ENCODE results near the gene PRRG2. TPM values are rescaled to one million over a fixed set of nuclear protein-coding genes. Genes with fewer than 3 reads are reported as not detected.
A peak's percentile ranks its signal among the peaks of the same experiment; 100 is the strongest.

The PRRG2 gene
- total and polyA plus RNA-seq, 9 of the 15 experiments (the other 6 are each of a cell fraction or from before 2014, with no cell fraction given): 0.06 to 1.1 (median 0.33) TPM

GRCh38 chr19:49590071-49590970 is 9.2 kb downstream of the PRRG2 start (continued):
- TF ChIP-seq GATA2 (CRISPR knock-in tag; IDR thresholded peaks at IDR 0.05) (no peak), PPARD (CRISPR knock-in tag; IDR thresholded peaks at IDR 0.05) (no peak), TCF7 (IDR thresholded peaks at IDR 0.05; ENCODE audit: borderline replicate concordance) (0 out of 2 replicates have a peak, but pooled peaks have one; percentile 17), POLR3A (IDR thresholded peaks at IDR 0.05; ENCODE audit: borderline replicate concordance, extremely low read depth, insufficient read depth, insufficient read length) (no peak), ZFP36 (IDR thresholded peaks at IDR 0.05; ENCODE audit: low read depth, low read length, partially characterized antibody) (no peak), THRB (CRISPR knock-in tag; conservative IDR thresholded peaks at IDR 0.05) (no peak), PCBP1 (IDR thresholded peaks at IDR 0.05; ENCODE audit: low read depth, low read length, poor library complexity, severe bottlenecking) (no peak), PHB (CRISPR knock-in tag; IDR thresholded peaks at IDR 0.05) (no peak), ZBTB1 (CRISPR knock-in tag; IDR thresholded peaks at IDR 0.05; ENCODE audit: borderline replicate concordance, low read depth) (no peak), MLX (CRISPR knock-in tag; conservative IDR thresholded peaks at IDR 0.05) (no peak), XRCC4 (IDR thresholded peaks at IDR 0.05; ENCODE audit: extremely low read depth, insufficient read depth, insufficient read length) (no peak), ZNF778 (CRISPR knock-in tag; IDR thresholded peaks at IDR 0.05) (no peak), NFIX (CRISPR knock-in tag; IDR thresholded peaks at IDR 0.05; ENCODE audit: low read depth) (no peak), ZC3H4 (CRISPR knock-in tag; IDR thresholded peaks at IDR 0.05; ENCODE audit: borderline replicate concordance) (no peak), PHF20 (IDR thresholded peaks at IDR 0.05; ENCODE audit: partially characterized antibody) (peak; percentile 33), MAZ (CRISPR knock-in tag; conservative IDR thresholded peaks at IDR 0.05 in 1 of 2, IDR thresholded peaks at IDR 0.05 in 1 of 2) (peak; percentile 42 to 60), PML (IDR thresholded peaks at IDR 0.05; ENCODE audit: low read length) (peak; percentile 71), ZNF253 (CRISPR knock-in tag; conservative IDR thresholded peaks at IDR 0.05) (no peak), BRCA1 (IDR thresholded peaks at IDR 0.05) (no peak), BRCA1 (CRISPR knock-in tag; IDR thresholded peaks at IDR 0.05) (0 out of 2 replicates have a peak, but pooled peaks have one; percentile 25)
- TF ChIP-seq, protein P1, sequence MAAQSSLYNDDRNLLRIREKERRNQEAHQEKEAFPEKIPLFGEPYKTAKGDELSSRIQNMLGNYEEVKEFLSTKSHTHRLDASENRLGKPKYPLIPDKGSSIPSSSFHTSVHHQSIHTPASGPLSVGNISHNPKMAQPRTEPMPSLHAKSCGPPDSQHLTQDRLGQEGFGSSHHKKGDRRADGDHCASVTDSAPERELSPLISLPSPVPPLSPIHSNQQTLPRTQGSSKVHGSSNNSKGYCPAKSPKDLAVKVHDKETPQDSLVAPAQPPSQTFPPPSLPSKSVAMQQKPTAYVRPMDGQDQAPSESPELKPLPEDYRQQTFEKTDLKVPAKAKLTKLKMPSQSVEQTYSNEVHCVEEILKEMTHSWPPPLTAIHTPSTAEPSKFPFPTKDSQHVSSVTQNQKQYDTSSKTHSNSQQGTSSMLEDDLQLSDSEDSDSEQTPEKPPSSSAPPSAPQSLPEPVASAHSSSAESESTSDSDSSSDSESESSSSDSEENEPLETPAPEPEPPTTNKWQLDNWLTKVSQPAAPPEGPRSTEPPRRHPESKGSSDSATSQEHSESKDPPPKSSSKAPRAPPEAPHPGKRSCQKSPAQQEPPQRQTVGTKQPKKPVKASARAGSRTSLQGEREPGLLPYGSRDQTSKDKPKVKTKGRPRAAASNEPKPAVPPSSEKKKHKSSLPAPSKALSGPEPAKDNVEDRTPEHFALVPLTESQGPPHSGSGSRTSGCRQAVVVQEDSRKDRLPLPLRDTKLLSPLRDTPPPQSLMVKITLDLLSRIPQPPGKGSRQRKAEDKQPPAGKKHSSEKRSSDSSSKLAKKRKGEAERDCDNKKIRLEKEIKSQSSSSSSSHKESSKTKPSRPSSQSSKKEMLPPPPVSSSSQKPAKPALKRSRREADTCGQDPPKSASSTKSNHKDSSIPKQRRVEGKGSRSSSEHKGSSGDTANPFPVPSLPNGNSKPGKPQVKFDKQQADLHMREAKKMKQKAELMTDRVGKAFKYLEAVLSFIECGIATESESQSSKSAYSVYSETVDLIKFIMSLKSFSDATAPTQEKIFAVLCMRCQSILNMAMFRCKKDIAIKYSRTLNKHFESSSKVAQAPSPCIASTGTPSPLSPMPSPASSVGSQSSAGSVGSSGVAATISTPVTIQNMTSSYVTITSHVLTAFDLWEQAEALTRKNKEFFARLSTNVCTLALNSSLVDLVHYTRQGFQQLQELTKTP (IDR thresholded peaks at IDR 0.05; ENCODE audit: low read depth in 1 of 2, partially characterized antibody in 2 of 2): peak; percentile 30 to 54
